ENCODE data around the gene PREX1.

Gene PREX1

GRCh38 chr20:48747840-48748414, 79.9 kb downstream of the PREX1 start:
- DNase-seq: no peak

- DNase-seq: no peak
Observed at GRCh38 chr20:48745330-48745729, 82.5 kb downstream of the PREX1 start.

- no peak for DNase-seq
Observed at GRCh38 chr20:48744515-48744914, 83.3 kb downstream of the PREX1 start.

DNA sequence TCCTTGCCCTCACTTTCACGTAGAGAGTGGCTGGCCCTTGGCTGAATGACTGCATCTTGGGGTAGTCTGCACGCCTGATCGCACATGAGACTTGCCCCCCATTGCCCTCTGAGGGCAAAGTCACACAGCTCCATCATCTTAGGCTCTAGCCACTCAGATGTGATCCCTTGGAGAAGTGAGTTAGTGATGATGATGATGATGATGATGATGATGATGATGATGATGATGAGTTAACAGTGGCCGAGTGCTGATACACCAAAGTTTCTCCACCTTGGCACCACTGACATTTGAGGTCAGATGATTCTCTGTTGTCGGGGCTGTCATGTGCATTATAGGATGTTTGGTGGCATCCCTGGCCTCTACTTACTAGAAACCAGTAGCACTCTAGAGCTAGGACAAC, 84.0 kb downstream of the PREX1 start:
- no peak for DNase-seq

DNA sequence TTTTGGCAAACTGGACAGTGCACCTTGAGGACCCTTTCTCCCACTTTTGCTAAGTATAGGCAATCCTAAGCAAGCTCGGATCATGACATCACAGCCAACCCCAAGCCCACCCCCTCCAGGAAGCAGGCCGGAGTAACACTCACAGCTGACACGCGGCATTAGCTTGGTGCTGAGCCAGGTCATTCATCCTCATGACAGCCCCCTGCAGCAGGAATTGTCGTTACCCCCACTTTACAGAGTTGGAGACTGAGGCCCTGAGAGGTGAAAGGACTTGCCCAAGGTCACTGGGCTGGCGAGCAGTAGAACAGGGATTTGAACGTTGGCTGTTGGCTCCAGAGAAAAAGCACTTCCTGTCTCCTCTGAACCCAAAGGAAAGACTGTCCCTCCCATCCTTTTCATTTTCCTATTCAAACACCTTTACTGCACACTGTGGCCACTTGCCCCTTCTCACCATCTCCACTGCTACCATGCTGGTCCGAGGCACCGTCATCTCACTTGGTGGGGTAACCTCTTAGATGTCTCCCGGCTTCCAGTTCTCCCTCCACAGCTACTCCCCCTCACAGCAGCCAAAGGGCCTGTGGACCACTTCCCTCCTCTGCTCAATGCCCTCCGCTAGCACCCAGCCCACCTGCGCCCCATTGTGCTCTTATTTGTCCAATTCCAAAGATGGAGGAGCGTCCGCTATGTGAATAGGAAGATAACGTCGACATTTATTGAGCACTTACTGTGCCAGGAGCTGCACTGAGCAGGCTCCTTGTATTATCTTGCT, 84.7 kb downstream of the PREX1 start:
- no peak for DNase-seq

DNA sequence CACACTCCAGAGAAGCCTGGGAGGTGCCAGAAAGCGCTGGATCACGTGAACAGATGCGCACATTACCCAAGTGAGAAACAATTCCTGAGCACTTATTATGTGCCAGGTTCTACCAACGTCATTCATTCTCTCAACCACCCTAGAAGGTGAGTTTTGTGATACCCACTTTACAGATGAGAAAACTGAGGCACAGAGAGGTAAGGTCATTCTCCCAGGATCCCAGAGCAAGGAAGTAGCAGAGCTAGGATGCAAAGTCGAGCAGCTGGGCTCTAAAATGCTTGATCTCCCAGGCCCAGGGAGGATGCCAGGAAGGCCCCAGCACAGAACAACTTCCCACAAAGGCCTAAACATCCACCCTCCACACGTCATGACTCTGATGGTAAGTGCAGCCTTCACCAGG, 85.6 kb downstream of the PREX1 start:
- DNase-seq: no peak

DNA sequence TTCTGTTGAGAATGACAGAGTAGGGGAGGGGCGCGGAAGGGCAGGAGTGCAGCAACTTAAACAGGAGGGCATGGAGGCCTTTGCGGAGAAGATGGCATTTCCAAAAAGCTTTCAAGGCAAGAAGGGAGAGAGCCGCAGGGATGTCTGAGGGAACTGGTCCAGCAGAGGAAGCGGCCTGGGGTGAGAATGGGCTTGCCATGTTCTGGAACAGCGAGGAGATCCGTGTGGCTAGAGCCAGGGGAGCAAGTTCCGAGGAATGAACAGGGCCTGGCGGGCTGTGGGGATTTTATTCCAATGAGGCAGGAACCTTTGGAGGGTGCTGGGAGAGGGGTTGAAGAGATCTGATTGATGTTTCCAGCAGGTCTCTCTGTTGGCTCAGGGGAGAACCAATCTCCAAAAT, 86.1 kb downstream of the PREX1 start:
- no peak for DNase-seq

DNA sequence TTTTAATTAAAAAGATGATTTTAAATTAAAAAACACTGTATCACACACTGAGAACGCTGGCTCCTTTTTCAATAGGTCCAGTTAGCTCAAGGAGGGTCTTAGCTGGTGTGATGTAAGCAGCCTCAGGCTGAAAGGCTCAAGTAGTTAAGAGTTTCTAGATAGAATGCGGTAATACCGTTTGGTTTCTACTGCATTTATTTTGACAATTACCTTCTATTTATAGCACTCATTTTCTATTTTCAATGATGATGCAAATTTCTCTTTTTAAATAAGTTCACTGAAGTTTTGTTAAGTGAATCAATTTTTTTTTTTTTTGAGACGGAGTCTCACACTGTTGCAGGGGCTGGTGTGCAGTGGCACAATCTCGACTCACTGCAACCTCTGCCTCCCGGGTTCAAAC, 87.1 kb downstream of the PREX1 start:
- no peak for DNase-seq

- DNase-seq: no peak
Observed at GRCh38 chr20:48740292-48740649, 87.5 kb downstream of the PREX1 start.

DNA sequence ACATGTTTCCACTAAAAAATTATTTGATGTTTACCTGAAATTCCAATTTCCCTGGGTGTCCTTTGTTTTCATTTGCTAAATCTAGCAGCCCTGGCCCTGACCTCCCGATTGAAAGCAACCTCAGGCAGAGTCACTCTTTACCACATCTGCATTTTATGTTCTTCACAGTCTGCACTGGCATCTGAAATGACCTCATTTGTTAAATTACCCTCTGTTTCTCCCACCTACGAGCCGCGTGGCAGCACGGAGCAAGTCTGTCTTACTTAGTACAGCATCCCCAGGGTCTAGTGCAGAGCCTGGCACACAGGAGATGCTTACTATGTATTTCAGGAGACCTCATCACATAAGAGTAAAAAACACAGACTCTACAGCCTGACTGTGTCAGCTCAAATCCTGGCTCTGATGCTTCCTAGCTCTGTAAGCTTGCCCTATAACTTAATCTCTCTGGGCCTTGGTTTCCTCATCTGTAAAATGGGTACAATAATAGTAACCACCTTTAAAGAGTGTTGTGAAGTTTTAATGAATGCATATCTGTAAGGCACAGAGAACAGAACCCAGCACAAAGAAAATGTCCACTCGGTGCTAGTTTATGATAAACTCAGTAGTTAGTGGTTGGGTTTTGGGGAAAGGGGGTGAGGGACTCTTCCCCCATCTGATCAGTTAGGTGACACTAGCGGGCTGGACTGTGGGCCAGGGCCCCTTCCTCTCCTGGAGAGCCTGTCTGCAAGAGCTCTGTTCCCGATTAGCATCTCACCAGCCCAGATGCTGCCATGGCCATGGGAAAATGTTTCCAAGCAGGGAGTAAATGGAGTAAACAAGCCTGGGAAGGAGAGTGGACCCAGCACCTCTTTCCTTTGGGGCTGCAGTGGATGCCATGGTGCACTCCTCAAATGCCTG, 88.2 kb downstream of the PREX1 start:
- DNase-seq: no peak

- DNase-seq: no peak
Observed at GRCh38 chr20:48738399-48739304, 89.1 kb downstream of the PREX1 start.

- no peak for DNase-seq
Observed at GRCh38 chr20:48738094-48738398, 89.8 kb downstream of the PREX1 start.

DNA sequence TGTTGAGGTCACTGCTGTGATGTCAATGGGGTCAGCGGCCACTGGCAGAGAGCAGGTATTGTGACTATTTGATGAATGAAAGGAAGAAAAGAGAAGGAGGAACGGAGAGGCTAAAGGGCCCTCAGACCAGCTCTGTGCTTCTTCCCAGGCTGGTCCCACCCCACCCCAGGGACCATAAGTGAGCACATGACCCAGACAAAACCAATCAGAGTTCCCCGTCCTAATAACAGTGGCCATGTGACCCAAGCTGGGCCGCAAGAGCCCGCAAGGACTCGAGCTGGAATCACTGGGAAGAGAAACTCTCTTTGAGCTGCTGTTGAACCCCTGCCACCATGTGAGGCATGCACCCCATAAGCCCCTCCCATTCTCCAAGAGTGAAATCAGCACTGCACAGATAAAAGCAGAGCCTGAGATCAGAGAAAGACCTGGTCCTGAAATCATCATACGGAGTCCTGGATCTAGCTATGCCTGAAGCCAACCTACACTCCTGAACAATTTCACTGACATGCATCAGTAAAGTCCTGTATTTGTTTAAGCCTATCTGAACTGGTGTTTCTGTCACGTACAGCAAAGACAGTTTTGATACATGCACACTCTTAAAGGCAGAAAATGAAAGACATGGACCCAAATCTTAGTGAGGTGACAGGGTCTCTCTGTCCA, 90.2 kb downstream of the PREX1 start:
- no peak for DNase-seq

DNA sequence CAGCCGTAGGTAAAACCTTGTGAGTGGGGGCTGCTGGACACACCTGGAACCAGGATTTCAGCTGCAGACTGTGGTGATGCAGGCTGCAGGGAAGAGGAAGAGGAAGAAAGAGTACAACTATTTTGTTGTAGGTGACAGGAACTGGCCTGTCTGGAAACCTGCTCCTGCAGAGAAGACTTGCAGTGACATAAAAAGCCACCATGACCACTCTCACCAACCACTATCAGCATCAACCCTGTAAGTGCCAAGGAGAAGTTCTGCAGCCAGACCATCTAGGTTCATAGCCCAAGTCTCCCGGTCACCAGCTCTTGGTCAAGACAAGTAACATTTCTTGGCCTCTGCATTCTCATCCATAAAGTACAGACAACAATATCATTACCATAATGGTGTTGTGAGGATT, 91.2 kb downstream of the PREX1 start:
- no peak for DNase-seq

DNA sequence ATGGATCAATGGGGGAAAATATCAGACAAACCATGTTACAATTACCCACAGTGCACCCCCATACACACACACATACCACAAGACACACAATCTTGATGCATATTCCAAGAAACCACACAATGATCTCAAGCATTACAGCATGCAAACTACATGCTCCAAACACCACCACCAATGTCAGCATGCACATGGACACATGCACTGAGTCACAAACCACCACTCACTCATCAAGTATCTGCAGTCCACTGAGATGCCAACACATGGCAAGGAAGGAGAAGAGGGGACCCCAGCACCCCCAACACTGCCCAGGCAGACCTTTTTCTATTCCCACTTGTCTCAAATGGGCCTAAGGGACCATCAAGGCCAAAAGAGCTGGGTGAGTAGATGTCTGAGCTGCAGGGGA, 91.6 kb downstream of the PREX1 start:
- DNase-seq: no peak

GRCh38 chr20:48735112-48735511, 92.7 kb downstream of the PREX1 start:
- DNase-seq: no peak

DNA sequence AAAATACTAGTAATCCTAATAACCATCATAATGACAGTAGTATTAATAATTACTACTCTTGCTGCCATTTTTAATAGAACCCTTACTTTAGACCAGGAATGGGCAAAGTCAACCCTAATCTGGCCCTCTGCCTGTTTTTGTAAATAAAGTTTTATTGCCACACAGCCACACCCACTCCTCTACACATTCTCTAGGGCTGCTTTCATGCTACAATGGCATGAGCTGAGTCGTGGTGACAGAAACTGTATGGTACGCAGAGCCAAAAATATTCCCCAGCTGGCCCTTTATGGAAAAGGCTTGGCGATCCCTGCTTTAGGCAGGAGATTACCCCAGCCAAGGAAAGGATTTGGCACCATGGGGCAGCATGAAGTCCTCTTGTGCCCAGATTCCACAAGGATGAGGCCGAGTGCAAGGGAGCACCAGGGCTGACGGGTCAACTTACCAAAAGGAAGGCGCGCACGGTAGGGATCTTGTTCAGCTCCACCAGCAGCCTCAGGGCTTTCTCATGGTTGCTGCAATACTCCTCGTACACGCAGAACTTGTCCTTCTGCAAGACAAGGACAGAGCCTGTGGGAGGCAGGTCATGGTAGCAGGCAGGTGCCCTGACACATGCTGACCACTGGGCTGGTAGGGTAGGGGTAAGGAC, 93.6 kb downstream of the PREX1 start:
- no peak for DNase-seq

- DNase-seq: no peak
Observed at GRCh38 chr20:48733296-48733790, 94.5 kb downstream of the PREX1 start.

DNA sequence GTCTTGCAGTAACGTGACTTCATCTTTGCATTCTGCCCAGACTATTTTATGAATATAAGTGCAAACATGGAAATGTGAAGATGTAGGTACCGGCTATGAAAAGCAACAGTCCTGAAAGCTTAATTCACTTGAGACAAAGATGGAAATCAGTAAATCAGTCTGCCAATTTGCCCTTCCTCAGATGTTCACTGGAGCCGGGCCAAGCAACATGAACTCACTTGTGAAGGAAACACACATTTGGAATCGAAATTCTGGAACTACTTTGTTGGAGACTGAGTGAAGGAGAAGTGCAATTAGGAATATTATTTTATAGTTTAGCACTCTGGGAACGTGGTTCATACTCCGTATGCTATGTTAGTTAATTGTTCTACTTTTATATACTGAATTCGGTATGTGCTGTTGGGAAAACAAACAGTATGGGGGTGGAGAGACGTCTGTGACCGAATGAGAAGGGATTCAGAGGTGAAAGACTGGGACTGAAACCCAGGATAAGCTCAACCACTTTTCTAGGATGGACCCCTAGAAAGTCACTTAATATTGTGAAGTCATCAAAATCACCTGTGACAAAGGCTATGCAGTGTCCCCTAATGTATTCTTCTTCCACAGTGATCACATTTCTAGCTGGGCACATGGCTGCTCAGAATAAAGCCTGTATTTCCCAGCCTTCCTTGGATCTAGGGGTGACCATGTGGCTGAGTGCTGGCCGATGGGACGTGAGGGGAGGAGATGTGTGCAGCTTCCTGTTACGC, 95.5 kb downstream of the PREX1 start:
- DNase-seq: no peak

DNA sequence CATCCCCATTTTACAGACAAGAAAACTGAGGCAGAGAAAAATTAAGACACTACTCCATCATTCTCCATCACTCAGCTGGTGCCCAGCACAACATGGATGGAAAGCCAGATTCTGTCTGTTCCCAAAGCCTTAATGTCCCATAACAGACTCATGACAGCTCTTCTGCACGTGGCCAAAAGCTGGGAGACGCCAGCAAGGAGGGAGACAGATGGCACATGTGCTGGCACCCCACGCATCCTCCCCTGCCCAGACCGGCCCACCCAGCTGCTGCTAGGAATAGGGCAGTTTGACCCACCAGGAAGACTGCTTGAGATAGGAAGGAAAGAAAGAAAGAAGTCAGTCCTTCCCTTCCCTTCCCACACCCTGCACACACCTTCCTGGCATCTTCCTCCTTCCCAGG, 96.3 kb downstream of the PREX1 start:
- DNase-seq: no peak

- DNase-seq: no peak
Observed at GRCh38 chr20:48730977-48731376, 96.8 kb downstream of the PREX1 start.

Measured in AML-193 (cell line).